ENCODE results near the gene TENT4A.

TENT4A gene

GRCh38 chr5:6718161-6718681 is 5.0 kb downstream of the TENT4A start:
- no peak for DNase-seq (ENCODE audit: low spot score)

DNA sequence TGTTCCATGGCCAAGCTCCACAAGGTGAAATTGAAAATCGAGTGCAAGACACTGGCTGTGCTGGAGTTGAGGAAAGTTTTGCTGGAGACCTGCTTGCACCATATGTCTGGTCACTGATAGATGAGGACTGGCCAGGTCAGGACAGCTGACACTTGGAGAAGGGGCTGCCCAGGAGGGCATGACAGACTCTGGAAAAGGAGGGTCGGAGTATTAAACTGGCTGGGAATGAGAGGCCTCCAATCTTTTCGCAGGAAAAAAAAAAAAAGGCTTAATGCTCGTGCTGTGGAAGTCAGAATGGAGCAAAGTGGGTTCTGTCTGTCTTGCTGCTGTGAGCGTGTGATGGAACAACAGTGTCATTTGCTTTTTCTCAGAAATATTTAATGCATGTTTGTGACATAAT is 5.5 kb downstream of the TENT4A start:
- no peak for DNase-seq (ENCODE audit: low spot score)

GRCh38 chr5:6719417-6719816 is 6.2 kb downstream of the TENT4A start:
- no peak for DNase-seq (ENCODE audit: low spot score)

GRCh38 chr5:6719896-6720560 is 6.8 kb downstream of the TENT4A start:
- DNase-seq (ENCODE audit: low spot score) = peak; percentile 35

GRCh38 chr5:6720561-6720921 is 7.3 kb downstream of the TENT4A start:
- no peak for DNase-seq (ENCODE audit: low spot score)

DNA sequence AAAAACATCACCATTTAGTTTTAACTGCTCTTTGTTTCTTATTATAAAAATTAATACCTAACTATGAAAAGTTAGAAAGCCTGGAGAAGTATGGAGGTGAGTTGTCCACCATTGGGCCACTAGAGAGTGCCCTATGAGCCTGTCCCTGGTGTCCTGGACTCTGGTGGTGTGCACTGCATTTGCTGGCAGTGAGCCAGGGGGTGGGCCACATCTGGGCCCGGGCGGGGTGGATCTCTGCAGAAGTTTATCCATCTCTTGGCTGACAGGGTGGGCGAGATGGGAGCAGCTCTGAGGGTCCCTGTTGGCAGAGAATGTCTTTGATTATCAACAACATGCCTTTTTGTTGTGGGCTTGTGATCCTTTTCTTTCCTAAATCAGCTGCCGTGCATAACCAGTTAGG is 8.2 kb downstream of the TENT4A start:
- peak; percentile 33 for DNase-seq (ENCODE audit: low spot score)

DNA sequence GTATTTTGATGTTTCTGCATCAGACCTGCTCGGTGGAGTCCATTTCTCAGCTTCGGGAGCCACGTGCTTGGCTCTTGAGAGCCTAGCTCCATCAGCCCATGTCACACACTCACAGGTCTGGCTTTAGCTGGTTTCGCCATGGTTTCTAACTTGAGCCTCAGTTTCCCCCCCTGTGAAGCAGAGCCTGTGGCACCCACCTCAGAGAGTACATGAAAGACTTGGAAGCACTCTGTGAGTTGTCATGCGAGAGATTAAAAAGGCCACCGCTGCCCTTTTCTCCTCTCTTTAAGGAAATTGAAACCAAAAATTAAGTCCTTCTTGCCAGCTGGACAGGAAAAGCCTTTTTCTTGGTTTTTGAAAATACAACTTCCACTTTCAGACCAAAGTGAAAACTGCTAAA is 8.8 kb downstream of the TENT4A start:
- no peak for DNase-seq (ENCODE audit: low spot score)

DNA sequence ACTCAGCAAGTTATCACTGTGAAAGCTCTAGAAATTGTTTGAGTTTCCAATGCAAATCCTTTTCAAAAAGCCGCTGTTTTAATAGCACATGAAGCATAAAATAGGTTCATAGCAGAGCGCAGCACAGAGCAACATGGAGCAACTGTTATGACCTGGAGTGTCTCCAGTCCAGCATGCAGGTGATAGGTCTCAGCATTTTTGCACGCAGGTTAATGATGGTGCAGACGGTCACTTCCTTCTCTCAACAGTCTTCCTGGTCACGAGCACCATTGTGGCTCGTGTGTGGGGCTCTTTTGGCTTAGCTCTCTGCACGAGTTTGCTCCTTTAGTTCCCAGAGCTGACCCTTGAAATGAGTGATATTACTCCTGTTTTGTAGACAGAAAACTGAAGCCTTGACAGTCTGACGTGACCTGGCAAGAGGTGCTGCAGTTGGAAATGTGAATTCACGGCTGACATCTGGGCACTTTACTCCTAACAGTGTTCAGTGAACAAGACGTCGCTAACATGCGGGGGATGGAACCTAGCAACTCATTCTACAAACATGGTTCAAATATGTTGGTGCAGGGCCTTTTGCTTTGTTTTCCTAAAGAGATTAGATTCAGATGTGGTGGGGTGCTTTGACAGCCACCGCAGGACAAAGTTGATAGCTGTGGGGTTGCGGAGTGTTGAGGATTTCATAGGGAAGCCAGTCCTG is 10.0 kb downstream of the TENT4A start:
- no peak for DNase-seq (ENCODE audit: low spot score)

GRCh38 chr5:6723816-6724300 is 10.6 kb downstream of the TENT4A start:
- DNase-seq (ENCODE audit: low spot score) = no peak

DNA sequence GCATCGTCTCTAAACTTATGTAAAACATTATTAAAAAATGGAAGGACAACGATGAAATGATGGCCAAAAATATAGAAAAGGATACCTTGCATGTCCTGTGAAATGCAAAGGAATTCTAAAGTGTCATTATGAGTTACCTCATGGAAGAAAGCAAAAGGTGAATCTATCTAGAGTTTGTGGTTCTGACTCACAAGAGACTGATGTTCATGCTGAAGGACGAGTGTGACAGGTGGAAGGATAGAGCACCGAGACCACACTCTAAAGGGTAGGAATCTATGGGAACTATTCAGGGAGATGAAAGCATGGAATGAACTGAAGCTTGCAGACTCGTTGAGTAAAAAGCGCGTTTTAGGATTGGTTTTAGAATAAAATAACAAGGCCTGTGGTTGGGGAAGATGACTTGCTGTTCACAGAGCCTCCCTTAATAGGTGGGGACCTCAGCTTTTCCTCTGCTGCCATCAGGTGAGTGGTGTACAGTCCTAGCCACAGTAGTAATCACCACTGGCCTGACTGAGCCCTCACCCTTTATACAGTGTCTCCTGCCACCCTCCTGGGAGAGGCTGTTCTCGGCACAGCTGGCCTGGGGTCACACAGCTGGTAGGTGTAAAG is 11.2 kb downstream of the TENT4A start:
- DNase-seq (ENCODE audit: low spot score) = no peak

DNA sequence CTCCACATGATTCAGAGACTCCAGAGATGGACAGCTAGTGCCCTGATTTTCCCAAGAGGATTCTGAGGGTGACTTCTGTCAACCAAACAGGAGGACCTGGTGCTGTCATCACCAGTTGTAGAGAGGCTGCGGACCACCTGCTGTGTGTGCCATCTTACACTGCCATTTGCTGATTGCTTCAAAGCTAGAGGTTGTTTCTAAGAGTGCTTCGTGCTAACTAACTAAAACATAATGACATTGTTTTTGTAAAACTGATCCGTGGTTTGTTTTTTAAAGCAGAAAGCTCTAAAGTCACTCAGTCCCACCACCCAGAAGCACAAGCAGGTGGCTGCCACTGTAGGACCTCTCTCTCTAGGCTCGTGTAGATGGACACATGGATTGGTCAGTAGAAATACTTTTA is 12.2 kb downstream of the TENT4A start:
- DNase-seq (ENCODE audit: low spot score) = no peak

DNA sequence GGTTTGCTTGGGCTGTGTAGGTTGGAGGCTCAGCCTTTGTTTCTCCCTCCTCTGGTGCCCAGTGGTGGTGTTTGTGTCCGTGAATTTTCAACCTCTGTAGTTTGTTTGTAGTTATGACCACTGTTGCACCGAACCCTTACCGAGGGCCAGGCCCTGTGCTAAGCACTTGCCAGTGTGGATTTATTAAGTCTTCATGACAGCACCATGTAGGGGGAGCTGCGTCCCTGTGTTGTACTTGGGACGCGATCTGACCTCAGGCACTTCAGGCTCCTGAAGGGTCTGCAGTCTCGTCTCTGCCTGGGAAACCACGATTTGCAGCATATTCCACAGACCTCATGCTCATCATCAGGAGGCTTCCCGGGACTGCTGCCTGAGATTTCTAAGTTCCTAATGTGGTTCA is 12.8 kb downstream of the TENT4A start:
- DNase-seq (ENCODE audit: low spot score) = no peak

DNA sequence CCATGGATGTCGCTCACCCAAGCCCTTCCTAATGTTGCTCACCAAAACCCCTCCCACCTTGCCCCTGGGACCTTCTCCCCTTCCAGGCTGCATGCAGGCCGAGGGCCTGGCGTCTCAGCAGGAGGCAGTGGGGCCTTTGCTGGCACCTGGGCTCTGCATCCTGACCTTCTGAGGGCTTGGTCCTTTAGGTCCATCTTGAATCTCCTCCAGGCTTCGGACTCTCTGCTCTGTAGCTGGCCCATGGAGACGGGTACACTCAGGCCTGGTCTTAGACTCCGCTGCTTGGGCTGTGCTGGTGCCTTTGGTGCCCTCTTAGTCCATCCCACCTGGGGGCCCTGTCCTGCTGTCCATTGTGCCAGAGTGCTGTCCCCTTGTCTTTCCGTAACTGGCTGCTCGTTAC is 14.0 kb downstream of the TENT4A start:
- no peak for DNase-seq (ENCODE audit: low spot score)

DNA sequence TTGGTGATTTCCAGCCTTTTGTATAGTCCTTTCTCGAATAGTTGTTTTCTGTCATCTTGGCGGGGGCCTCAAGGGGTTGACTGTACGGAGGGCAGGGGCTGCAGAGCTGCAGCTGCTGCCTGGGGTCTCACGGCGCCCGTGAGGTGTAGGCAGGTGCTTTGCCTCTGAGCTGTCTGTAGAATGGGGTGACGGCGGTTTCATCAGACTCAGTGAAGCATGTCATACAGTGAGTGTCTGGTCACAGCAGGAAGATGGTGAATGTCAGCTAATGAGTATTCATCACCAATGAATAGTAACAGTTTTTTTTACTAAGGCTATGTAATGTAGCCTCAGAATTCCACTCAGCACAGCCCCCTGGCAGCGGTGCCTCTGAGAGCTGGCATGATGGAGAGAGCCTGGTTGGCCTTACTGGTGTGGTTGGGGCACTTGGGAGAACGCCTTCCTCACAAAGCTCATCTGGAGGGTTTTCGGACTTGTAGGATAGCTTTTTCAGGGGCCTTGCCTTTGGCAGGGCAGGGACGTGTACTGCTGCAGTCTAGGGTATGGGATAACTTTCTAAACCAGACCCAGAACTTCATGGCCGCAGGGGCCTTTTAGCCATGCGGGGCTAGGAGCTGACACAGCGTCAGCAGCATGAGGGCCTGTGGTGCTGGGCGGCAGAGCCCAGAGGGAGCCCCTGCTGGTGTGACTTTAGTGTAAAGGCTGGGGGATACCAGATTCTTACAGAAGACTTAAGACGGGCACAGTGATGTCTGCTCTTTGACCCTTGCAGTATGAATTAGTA is 15.0 kb downstream of the TENT4A start:
- DNase-seq (ENCODE audit: low spot score) = no peak

- DNase-seq (ENCODE audit: low spot score) = no peak
These were observed 15.6 kb downstream of the TENT4A start for GRCh38 chr5:6728795-6729183.

DNA sequence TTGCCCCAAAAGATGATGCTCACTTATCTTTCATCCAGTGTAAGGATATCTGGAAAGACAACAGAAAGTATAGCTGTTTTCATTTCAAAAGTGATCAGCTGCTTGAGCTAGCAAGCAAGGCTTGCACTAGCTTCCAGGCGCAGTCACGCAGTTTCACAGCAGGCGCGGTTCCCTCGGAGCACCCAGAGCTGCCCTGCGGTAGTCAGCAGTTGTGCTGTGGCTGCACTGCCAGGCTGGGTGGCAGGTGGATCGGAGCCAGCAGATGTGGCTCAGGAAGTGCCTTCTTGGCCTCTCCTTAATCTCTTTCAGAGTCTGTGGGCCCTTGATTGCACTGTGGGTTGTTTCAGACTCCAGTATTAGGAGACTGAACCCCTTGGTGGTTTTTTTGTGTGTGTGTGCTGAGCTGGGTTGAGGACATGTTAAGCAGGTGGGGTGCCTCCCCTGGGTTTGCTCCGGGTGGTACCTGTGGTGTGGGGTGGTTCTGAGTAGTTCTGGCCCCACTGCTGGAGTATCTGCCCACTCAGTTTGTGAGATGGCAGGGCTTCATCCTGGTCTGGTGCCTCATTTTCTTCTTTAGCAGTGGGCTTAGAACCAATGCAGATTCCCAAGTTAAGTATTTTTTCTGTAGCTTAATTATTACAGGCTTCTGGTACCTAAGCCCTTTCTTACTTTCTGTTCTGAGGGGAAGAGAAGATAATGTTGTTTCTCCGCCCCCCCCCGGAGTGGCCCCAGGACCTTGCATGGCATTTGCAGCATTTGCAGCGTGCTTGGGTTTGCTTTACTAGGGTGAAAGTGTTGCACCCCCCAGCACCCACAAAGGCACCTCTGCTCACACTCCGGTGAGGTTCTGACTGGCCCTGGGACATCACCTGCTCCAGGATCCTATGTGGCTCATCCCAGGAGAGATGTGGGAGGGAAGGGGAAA is 16.4 kb downstream of the TENT4A start:
- DNase-seq (ENCODE audit: low spot score) = peak; percentile 82

DNA sequence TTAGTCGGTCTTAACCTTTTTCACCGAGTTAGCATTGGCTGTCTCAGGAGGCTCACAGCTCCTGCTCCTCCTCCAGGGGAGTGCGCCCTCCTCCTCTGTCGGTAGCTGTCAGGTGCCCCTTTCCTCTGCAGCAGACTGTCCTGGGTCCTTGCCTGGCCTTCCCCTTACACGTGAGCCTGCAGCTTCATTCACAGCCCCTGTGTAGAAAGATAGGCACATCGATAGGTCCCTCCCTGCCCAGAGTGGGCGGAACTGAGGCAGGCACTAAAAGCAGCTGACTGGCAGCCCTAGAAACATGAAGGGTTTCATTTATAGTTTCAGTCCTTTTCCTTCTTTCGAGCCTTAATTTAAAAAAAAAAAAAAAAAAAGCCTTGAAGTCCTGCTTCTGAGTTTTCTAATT is 17.2 kb downstream of the TENT4A start:
- peak; percentile 71 for DNase-seq (ENCODE audit: low spot score)

GRCh38 chr5:6730807-6731206 is 17.6 kb downstream of the TENT4A start:
- no peak for DNase-seq (ENCODE audit: low spot score)

DNA sequence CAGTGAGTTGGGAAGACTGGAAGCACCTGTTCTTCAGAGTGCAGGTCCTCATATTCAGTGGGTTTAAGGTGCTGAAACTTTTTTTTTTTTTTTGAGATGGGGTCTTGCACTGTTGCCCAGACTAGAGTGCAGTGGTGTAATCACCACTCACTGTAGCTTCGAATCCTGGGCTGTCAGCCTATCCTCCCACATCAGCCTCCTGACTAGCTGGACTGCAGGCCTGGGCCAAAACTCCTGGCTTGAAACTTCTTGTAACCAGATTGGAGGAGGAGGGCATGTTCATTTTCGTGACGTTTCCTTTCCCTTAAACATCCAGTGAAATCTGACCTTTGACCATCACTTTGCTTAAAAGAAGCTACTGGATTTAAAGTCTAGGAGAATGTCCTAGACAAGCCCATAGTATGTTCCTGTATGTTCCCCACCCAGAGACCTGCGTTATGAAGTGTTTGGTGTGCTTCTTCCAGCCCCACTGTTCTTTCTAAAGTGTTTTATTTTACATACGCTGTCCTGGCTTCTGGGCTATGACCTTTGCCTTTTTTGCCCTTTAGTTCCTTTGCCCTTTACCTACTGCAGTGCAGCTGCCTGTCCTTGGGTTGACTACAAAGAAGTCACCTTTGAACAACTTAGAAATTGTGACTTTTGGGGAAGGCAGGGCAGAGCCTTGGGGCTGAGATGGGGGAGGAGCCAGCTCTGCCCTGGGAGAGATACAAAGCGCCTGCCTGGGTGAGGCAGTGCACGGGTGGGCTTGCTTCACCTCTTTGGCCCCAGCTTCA is 18.4 kb downstream of the TENT4A start:
- no peak for DNase-seq (ENCODE audit: low spot score)

DNA sequence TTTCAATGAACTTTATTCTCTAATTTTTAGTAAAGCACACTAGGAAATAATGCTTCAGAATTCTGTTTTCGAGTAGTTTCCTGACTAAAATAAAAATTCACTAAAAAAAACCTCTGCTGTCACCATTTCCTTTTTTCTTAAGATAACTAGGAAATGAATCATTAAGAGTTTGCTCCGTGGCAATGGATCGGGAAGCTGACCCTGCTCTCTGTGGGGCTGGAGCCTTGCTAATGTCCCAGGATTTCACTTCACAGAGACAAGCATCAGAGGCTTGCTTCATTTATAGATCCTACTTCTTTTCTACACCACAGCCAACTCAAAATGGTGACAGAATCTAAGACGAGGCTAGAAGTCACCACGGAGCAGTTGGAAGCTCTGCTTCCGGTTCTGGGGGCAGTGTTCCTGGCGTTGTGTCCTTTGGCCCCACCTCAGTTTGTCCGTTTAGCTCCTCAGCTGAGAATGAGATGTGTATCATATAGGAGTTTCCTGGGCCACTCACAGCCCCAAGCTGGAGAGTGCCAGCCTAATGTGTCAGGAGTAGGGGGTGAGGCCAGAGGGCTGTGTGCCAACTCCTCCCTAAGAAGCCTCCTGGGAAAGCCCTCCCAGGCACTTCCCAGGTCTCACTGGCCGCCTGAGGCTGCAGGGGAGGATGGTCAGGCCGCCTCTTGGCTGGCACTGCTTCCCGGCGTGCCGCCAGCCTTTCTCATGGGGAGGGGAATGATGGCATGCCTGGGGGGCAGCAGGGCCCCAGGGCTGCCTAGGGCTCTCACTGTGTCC is 19.6 kb downstream of the TENT4A start:
- no peak for DNase-seq (ENCODE audit: low spot score)

Data from hematopoietic multipotent progenitor cell treated with erythropoietin and hydrocortisone succinate and interleukin-3 and kit ligand, for 15 days (in vitro differentiated cells).